ENCODE data around the gene PLA2G4B. TPM values are rescaled to one million over a fixed set of nuclear protein-coding genes. Genes with fewer than 3 reads are reported as not detected.

The PLA2G4B gene
- total and polyA plus RNA-seq, 2 experiments from 2014 or later: 1.4 to 1.6 TPM

- no peak for TF ChIP-seq EZH2 (IDR thresholded peaks at IDR 0.05; ENCODE audit: insufficient read depth, poor library complexity, severe bottlenecking)
- TF ChIP-seq EZH2phosphoT487 (IDR thresholded peaks at IDR 0.05; ENCODE audit: insufficient read depth, low read depth): no peak
- H3K4me3 ChIP-seq: no peak overlapping the region
- in situ Hi-C loops (cut with MboI): no loop called here
- H3K27me3 ChIP-seq (replicated peaks; ENCODE audit: insufficient read depth): no peaks in the 10 kb centered on the region
- no peak for DNase-seq
- 82% methylated on average over 3 of the region's 3 CpGs for WGBS, 2 experiments (ENCODE audit: low coverage in 1 of 2, low lambda C conversion rate in 2 of 2, missing lambda C conversion rate in 2 of 2)
- H3F3A ChIP-seq (ENCODE audit: insufficient read depth): peaks cover 10% of the 10 kb centered on the region; the same call in 1 of the 2 replicates
- H3K36me3 ChIP-seq (ENCODE audit: low read depth): no peaks in the 10 kb centered on the region
- H3K4me2 ChIP-seq (ENCODE audit: unreplicated experiment): no peak overlapping the region
- no peak overlapping the region for H3K9ac ChIP-seq
- H3K79me2 ChIP-seq (ENCODE audit: insufficient read depth): peaks cover 25% of the 10 kb centered on the region
- H3K9me3 ChIP-seq (ENCODE audit: low read depth): no peaks in the 10 kb centered on the region
- peaks cover 19% of the 10 kb centered on the region for H3K4me1 ChIP-seq (ENCODE audit: insufficient read depth)
- H3K9me2 ChIP-seq (ENCODE audit: insufficient read depth): no peaks in the 10 kb centered on the region
- H2AFZ ChIP-seq: no peak overlapping the region
- H4K20me1 ChIP-seq (ENCODE audit: insufficient read depth): no peaks in the 10 kb centered on the region
- H3K27ac ChIP-seq: no peak overlapping the region
Measured at GRCh38 chr15:41805711-41806110, 32.9 kb upstream of the PLA2G4B start.

- Histone ChIP-seq H3K9me3 (ENCODE audit: low read depth) (no peaks in the 10 kb centered on the region), H2AFZ (no peak overlapping the region), H3F3A (ENCODE audit: insufficient read depth) (peaks cover 10% of the 10 kb centered on the region; the same call in 1 of the 2 replicates), H3K27me3 (replicated peaks; ENCODE audit: insufficient read depth) (no peaks in the 10 kb centered on the region), H3K4me2 (ENCODE audit: unreplicated experiment) (no peak overlapping the region), H3K4me3 (no peak overlapping the region), H3K9ac (no peak overlapping the region), H3K9me2 (ENCODE audit: insufficient read depth) (no peaks in the 10 kb centered on the region), H3K27ac (no peak overlapping the region), H3K79me2 (ENCODE audit: insufficient read depth) (peaks cover 25% of the 10 kb centered on the region), H4K20me1 (ENCODE audit: insufficient read depth) (no peaks in the 10 kb centered on the region), H3K4me1 (ENCODE audit: insufficient read depth) (peaks cover 19% of the 10 kb centered on the region), H3K36me3 (ENCODE audit: low read depth) (no peaks in the 10 kb centered on the region)
- in situ Hi-C loops (cut with MboI): no loop called here
- TF ChIP-seq EZH2phosphoT487 (IDR thresholded peaks at IDR 0.05; ENCODE audit: insufficient read depth, low read depth): no peak
- TF ChIP-seq EZH2 (IDR thresholded peaks at IDR 0.05; ENCODE audit: insufficient read depth, poor library complexity, severe bottlenecking): no peak
- 93 to 97% methylated on average over 10 of the region's 10 CpGs for WGBS, 2 experiments (ENCODE audit: low coverage in 1 of 2, low lambda C conversion rate in 2 of 2, missing lambda C conversion rate in 2 of 2)
- no peak for DNase-seq
Measured at GRCh38 chr15:41806291-41807181, 32.1 kb upstream of the PLA2G4B start.

GRCh38 chr15:41809121-41809520 lies 29.5 kb upstream of the PLA2G4B start:
- Histone ChIP-seq H3K4me2 (ENCODE audit: unreplicated experiment) (peak overlapping the region; percentile 31), H3K4me3 (no peak overlapping the region), H3F3A (ENCODE audit: insufficient read depth) (no peaks in the 10 kb centered on the region), H3K9me3 (ENCODE audit: low read depth) (no peaks in the 10 kb centered on the region), H3K27ac (no peak overlapping the region), H3K27me3 (replicated peaks; ENCODE audit: insufficient read depth) (no peaks in the 10 kb centered on the region), H3K79me2 (ENCODE audit: insufficient read depth) (peaks cover 13% of the 10 kb centered on the region; the same call in 1 of the 2 replicates), H3K4me1 (ENCODE audit: insufficient read depth) (peaks cover 10% of the 10 kb centered on the region), H3K9ac (no peak overlapping the region), H4K20me1 (ENCODE audit: insufficient read depth) (no peaks in the 10 kb centered on the region), H3K36me3 (ENCODE audit: low read depth) (no peaks in the 10 kb centered on the region), H2AFZ (no peak overlapping the region), H3K9me2 (ENCODE audit: insufficient read depth) (no peaks in the 10 kb centered on the region)
- no peak for TF ChIP-seq EZH2phosphoT487 (IDR thresholded peaks at IDR 0.05; ENCODE audit: insufficient read depth, low read depth)
- DNase-seq: peak; percentile 63
- WGBS, 2 experiments (ENCODE audit: low coverage in 1 of 2, low lambda C conversion rate in 2 of 2, missing lambda C conversion rate in 2 of 2): 38 to 41% methylated on average over 2 of the region's 2 CpGs
- in situ Hi-C loops (cut with MboI): no loop called here

GRCh38 chr15:41809526-41810220 lies 29.0 kb upstream of the PLA2G4B start:
- Histone ChIP-seq H3K27ac (no peak overlapping the region), H3K36me3 (ENCODE audit: low read depth) (no peaks in the 10 kb centered on the region), H3K9ac (no peak overlapping the region), H3K4me3 (no peak overlapping the region), H3K27me3 (replicated peaks; ENCODE audit: insufficient read depth) (no peaks in the 10 kb centered on the region), H3K79me2 (ENCODE audit: insufficient read depth) (peaks cover 9% of the 10 kb centered on the region; the same call in 1 of the 2 replicates), H3K9me2 (ENCODE audit: insufficient read depth) (no peaks in the 10 kb centered on the region), H3K9me3 (ENCODE audit: low read depth) (no peaks in the 10 kb centered on the region), H3F3A (ENCODE audit: insufficient read depth) (no peaks in the 10 kb centered on the region), H3K4me1 (ENCODE audit: insufficient read depth) (peaks cover 10% of the 10 kb centered on the region), H4K20me1 (ENCODE audit: insufficient read depth) (no peaks in the 10 kb centered on the region), H3K4me2 (ENCODE audit: unreplicated experiment) (no peak overlapping the region), H2AFZ (no peak overlapping the region)
- in situ Hi-C loops (cut with MboI): no loop called here
- 51 to 56% methylated on average over 12 of the region's 12 CpGs for WGBS, 2 experiments (ENCODE audit: low coverage in 1 of 2, low lambda C conversion rate in 2 of 2, missing lambda C conversion rate in 2 of 2)
- no peak for DNase-seq
- TF ChIP-seq EZH2phosphoT487 (IDR thresholded peaks at IDR 0.05; ENCODE audit: insufficient read depth, low read depth) (no peak), EZH2 (IDR thresholded peaks at IDR 0.05; ENCODE audit: insufficient read depth, poor library complexity, severe bottlenecking) (no peak)
